ENCODE results near the gene CC2D2B.
"Not testable (repeated sequence)": the region's sequence is repeated elsewhere in the genome, so short reads cannot be mapped to it uniquely, and the experiment has no call there.

CC2D2B gene

DNA sequence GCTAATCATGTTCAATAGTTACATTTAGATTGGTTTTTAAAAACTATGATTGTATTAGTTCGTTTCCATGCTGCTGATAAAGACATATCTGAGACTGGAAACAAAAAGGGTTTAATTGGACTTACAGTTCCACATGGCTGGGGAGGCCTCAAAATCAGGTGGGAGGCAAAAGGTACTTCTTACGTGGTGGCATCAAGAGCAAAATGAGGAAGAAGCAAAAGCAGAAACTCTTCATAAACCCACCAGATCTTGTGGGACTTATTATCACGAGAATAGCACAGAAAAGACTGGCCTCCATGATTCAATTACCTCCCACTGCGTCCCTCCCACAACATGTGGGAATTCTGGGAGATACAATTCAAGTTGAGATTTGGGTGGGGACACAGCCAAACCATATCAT lies 34.1 kb upstream of the CC2D2B start:
- Histone ChIP-seq H3K9me3 (ENCODE audit: control insufficient read depth in 1 of 2, low read length in 2 of 2) (no peaks in the 10 kb centered on the region), H3K4me3 (ENCODE audit: low read depth in 1 of 2, low read length in 2 of 2) (no peak overlapping the region), H3K27ac (ENCODE audit: low read length) (no peak overlapping the region), H3K4me1 (ENCODE audit: control insufficient read depth in 1 of 2, insufficient read depth in 2 of 2, low read length in 2 of 2) (no peaks in the 10 kb centered on the region), H3K36me3 (ENCODE audit: control insufficient read depth in 1 of 2, insufficient read depth in 2 of 2, low read length in 2 of 2) (peaks cover 13 to 48% of the 10 kb centered on the region in 2 donors), H3K27me3 (ENCODE audit: low read depth, low read length) (no peaks in the 10 kb centered on the region)

DNA sequence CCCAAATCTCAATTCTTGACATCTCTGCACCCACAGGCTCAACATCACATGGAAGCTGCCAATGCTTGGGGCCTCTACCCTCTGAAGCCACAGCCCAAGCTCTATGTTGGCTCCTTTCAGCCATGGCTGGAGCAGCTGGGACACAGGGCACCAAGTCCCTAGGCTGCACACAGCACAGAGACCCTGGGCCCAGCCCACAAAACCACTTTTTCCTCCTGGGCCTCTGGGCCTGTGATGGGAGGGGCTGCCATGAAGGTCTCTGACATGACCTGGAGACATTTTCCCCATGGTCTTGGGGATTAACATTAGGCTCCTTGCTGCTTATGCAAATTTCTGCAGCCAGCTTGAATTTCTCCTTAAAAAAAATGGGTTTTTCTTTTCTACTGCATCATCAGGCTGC lies 33.0 kb upstream of the CC2D2B start:
- H3K36me3 ChIP-seq (ENCODE audit: control insufficient read depth in 1 of 2, insufficient read depth in 2 of 2, low read length in 2 of 2), result peaks cover 10 to 48% of the 10 kb centered on the region in 2 donors

DNA sequence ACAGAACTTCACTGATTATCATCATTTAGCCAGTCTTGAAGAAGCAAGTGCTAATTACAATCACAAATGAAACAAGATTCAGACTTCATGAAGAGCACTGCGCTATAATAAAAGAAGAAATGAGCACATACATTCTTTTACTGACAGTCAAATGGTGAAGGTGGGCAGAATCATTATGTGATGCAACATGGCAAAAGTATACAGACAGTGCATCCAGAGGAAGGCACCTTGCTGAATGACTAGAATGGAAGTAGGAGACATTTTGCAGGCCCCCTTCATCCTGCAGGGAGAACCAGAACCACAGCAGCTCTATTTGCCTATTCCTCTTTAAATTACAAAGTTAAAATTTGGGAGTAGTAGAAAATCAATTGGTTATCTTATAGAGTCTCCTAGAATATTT lies 31.0 kb upstream of the CC2D2B start:
- H3K36me3 ChIP-seq (ENCODE audit: control insufficient read depth in 1 of 2, insufficient read depth in 2 of 2, low read length in 2 of 2), result peaks cover 10 to 36% of the 10 kb centered on the region in 2 donors
- no peak overlapping the region for H3K27ac ChIP-seq (ENCODE audit: low read length)
- no peaks in the 10 kb centered on the region for H3K9me3 ChIP-seq (ENCODE audit: control insufficient read depth in 1 of 2, low read length in 2 of 2)
- H3K27me3 ChIP-seq (ENCODE audit: low read depth, low read length), result no peaks in the 10 kb centered on the region
- no peak overlapping the region for H3K4me3 ChIP-seq (ENCODE audit: low read depth in 1 of 2, low read length in 2 of 2)
- no peaks in the 10 kb centered on the region for H3K4me1 ChIP-seq (ENCODE audit: control insufficient read depth in 1 of 2, insufficient read depth in 2 of 2, low read length in 2 of 2)

More for the DNA sequence above, 33.0 kb upstream of the CC2D2B start:
- not testable (repeated sequence) for H3K4me3 ChIP-seq (ENCODE audit: low read depth in 1 of 2, low read length in 2 of 2); H3K27me3 ChIP-seq (ENCODE audit: low read depth, low read length); H3K27ac ChIP-seq (ENCODE audit: low read length); H3K4me1 ChIP-seq (ENCODE audit: control insufficient read depth in 1 of 2, insufficient read depth in 2 of 2, low read length in 2 of 2); H3K9me3 ChIP-seq (ENCODE audit: control insufficient read depth in 1 of 2, low read length in 2 of 2)

DNA sequence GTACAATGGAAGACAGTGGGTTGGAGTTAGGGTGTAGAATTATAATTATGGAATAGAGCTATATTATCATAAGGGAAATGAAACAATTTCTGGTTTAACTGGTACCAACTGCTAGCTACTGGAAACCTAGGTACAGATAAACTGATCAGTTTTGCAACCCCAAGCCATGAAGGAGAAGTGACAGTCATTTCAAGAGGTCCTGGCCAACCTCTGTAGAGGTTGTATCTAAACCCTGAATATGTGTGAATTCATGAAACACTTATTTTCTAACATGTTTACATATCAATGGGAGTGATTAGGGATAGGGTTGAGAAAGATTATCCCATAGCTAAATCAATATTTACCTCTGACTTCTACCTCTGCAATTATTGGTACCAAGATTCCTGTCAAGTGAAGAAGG lies 29.9 kb upstream of the CC2D2B start:
- Histone ChIP-seq H3K4me1 (ENCODE audit: control insufficient read depth in 1 of 2, insufficient read depth in 2 of 2, low read length in 2 of 2) (no peaks in the 10 kb centered on the region), H3K36me3 (ENCODE audit: control insufficient read depth in 1 of 2, insufficient read depth in 2 of 2, low read length in 2 of 2) (peaks cover 10 to 26% of the 10 kb centered on the region in 2 donors), H3K27me3 (ENCODE audit: low read depth, low read length) (no peaks in the 10 kb centered on the region), H3K27ac (ENCODE audit: low read length) (no peak overlapping the region), H3K4me3 (ENCODE audit: low read depth in 1 of 2, low read length in 2 of 2) (no peak overlapping the region), H3K9me3 (ENCODE audit: control insufficient read depth in 1 of 2, low read length in 2 of 2) (no peaks in the 10 kb centered on the region)

DNA sequence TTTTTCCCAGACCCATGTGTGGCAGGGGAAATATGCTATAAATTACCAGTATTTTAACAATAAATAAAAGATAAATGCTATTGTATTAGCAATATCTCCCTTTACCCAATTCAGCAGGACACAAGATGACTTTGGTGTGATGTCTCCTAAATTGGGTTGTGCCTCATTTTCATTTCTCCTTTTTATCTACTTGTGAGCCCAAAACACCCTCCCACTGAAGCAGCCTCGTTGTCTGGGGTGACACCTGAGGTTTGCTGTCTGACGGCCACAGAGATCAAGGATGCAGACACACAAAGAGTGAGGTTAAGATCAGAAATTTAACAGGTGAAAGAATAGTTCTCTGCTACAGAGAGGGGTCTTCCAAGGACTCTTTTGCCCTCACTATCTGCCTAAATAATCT lies 27.1 kb upstream of the CC2D2B start:
- no peak overlapping the region for H3K27ac ChIP-seq (ENCODE audit: low read length)
- no peak overlapping the region for H3K4me3 ChIP-seq (ENCODE audit: low read depth in 1 of 2, low read length in 2 of 2)
- H3K27me3 ChIP-seq (ENCODE audit: low read depth, low read length), result no peaks in the 10 kb centered on the region
- H3K36me3 ChIP-seq (ENCODE audit: control insufficient read depth in 1 of 2, insufficient read depth in 2 of 2, low read length in 2 of 2), result peaks cover 10 to 11% of the 10 kb centered on the region in 2 donors
- no peaks in the 10 kb centered on the region for H3K4me1 ChIP-seq (ENCODE audit: control insufficient read depth in 1 of 2, insufficient read depth in 2 of 2, low read length in 2 of 2)
- H3K9me3 ChIP-seq (ENCODE audit: control insufficient read depth in 1 of 2, low read length in 2 of 2), result no peaks in the 10 kb centered on the region

DNA sequence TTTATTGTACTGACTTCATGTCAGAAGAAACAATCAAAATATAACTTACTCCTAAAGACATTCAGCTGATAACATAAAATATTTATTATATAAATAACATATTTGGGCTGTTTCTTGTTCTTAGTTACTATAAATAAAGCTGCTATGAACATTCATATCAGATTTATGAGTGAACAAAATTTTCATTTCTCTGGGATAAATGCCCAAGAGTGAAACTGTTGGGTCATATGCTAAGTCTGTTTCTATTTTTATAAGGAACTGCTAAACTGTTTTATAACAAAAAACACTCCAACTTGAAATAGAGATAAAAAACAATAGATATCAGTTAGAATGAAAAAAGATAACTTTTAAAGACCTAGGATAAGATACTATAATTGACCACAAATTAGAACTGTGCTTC lies 26.5 kb upstream of the CC2D2B start:
- Histone ChIP-seq H3K4me1 (ENCODE audit: control insufficient read depth in 1 of 2, insufficient read depth in 2 of 2, low read length in 2 of 2) (no peaks in the 10 kb centered on the region), H3K9me3 (ENCODE audit: control insufficient read depth in 1 of 2, low read length in 2 of 2) (no peaks in the 10 kb centered on the region), H3K36me3 (ENCODE audit: control insufficient read depth in 1 of 2, insufficient read depth in 2 of 2, low read length in 2 of 2) (peaks cover 5% of the 10 kb centered on the region in 2 donors), H3K4me3 (ENCODE audit: low read depth in 1 of 2, low read length in 2 of 2) (no peak overlapping the region), H3K27me3 (ENCODE audit: low read depth, low read length) (no peaks in the 10 kb centered on the region), H3K27ac (ENCODE audit: low read length) (no peak overlapping the region)

DNA sequence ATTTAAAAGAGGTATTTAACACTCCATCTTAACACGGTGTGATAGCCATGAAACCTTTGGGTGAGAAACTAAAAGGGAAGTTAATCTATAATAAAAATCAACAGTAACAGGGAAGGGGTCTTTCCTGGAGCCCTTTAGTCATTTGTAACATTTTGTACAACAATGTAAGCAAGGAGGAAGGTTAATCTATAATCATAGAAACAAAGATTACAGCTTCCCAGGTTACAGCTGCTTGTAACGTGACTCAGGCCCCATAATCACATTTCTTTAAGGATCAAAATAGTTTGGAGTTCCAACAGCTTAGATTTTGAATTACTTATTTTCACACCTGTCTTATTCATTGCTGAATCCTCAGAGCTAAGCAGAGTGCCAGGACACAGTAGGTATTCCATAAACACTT lies 17.9 kb upstream of the CC2D2B start:
- H3K27ac ChIP-seq (ENCODE audit: low read length), result no peak overlapping the region
- peaks cover 0 to 3% of the 10 kb centered on the region in 2 donors for H3K36me3 ChIP-seq (ENCODE audit: control insufficient read depth in 1 of 2, insufficient read depth in 2 of 2, low read length in 2 of 2)
- no peaks in the 10 kb centered on the region for H3K9me3 ChIP-seq (ENCODE audit: control insufficient read depth in 1 of 2, low read length in 2 of 2)
- H3K27me3 ChIP-seq (ENCODE audit: low read depth, low read length), result no peaks in the 10 kb centered on the region
- H3K4me3 ChIP-seq (ENCODE audit: low read depth in 1 of 2, low read length in 2 of 2), result no peak overlapping the region
- no peaks in the 10 kb centered on the region for H3K4me1 ChIP-seq (ENCODE audit: control insufficient read depth in 1 of 2, insufficient read depth in 2 of 2, low read length in 2 of 2)

DNA sequence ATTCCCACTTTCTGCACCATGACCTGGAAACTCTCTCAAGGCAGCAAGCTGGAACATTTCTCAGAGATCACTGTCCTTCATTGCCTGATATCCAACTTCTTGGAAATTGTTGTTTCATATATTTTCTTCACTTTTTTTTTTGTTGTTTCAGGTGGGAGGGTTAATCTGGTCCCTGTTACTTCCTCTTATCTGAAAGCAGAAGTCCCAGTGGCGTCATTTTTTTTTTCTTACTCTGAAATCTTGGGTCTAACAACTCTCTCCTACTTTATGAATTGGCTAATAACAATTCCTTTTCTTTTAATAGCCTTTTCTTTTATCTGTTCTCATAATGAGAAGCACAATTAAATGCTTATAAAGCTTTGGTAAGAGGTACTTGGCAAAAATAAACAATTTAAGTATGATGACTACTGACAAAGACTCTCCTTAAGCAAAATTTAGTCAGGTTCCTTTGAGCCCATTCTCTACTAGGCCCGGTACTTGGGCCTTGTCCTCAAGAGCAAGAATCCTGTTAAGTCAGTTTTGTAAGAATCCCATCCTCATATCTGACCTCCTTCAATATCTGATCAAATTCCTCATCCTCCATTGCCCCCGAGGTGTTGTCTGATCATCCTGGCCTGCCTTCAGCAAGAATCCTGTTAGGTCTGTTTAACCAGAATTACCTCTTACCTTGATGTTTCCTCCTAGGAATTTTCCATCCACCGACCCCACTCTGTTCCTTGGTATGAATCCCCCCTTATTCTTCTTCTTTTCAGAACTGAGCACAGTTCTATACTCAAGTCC lies 11.5 kb upstream of the CC2D2B start:
- no peaks in the 10 kb centered on the region for H3K9me3 ChIP-seq (ENCODE audit: control insufficient read depth in 1 of 2, low read length in 2 of 2)
- no peaks in the 10 kb centered on the region for H3K4me1 ChIP-seq (ENCODE audit: control insufficient read depth in 1 of 2, insufficient read depth in 2 of 2, low read length in 2 of 2)
- no peaks in the 10 kb centered on the region for H3K27me3 ChIP-seq (ENCODE audit: low read depth, low read length)
- H3K36me3 ChIP-seq (ENCODE audit: control insufficient read depth in 1 of 2, insufficient read depth in 2 of 2, low read length in 2 of 2), result peaks cover 5 to 40% of the 10 kb centered on the region in 2 donors
- no peak overlapping the region for H3K4me3 ChIP-seq (ENCODE audit: low read depth in 1 of 2, low read length in 2 of 2)
- no peak overlapping the region for H3K27ac ChIP-seq (ENCODE audit: low read length)

DNA sequence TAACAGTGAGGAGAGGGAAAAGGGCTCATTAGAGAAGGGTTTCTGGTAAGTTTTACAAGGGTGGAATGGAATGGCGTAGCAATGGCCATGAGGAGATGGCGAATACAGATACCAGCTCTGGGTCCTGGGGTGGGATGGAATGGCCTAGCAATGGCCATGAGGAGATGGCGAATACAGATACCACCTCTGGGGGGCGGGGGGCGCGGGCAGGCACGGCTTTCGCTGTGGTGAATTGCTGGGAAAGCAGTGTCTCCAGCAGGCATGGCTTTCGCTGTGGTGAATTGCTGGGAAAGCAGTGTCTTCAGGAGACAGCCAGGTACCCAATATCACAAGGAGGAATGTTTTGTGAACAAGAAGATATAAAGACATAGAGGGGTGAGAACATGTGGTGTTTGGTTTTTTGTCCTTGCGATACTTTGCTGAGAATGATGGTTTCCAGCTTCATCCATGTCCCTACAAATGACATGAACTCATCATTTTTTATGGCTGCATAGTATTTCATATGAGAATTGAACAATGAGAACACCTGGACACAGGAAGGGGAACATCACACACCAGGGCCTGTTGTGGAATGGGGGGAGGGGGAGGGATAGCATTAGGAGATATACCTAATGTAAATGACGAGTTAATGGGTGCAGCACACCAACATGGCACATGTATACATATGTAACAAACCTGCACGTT lies 1.7 kb upstream of the CC2D2B start:
- H3K4me3 ChIP-seq (ENCODE audit: low read depth in 1 of 2, low read length in 2 of 2); H3K4me1 ChIP-seq (ENCODE audit: control insufficient read depth in 1 of 2, insufficient read depth in 2 of 2, low read length in 2 of 2); H3K27me3 ChIP-seq (ENCODE audit: low read depth, low read length); H3K27ac ChIP-seq (ENCODE audit: low read length); H3K9me3 ChIP-seq (ENCODE audit: control insufficient read depth in 1 of 2, low read length in 2 of 2): not testable (repeated sequence)
- peaks cover 10 to 18% of the 10 kb centered on the region in 2 donors for H3K36me3 ChIP-seq (ENCODE audit: control insufficient read depth in 1 of 2, insufficient read depth in 2 of 2, low read length in 2 of 2)

DNA sequence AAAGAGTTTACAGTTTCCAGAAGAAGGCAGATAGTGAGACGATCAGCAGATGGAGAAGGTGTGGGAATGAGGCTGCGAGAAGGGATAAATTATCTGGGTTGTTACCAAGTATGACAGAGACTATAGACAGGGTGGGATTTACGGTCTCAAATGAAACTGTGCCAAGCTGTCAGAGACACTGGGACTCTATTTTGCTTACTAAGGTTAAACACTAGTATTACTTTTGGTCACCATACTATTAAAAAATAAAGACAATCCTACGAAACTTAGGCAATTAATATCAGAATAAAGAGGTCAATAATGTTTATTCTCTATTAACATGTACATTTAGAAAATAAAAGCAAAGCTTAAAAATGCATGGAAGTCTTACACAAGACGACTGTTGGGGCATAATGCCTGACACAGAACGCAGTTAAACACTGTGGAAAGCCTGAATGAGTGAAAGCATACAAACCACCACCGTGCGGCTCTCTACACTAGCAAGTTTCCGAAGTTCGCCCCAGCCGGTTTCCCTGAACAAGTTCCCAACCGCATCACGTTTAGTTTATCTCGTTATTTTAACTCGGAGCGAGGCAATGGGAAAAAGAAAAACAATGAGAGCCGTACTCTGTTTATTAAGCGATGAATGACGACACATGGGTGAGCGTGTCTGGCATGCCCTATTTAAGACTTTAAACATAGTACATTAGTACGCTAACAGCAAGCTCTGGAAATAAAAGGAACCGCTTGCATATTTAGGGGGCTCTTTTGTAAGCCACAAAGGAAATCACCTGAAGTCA lies 909 bp upstream of the CC2D2B start:
- H3K36me3 ChIP-seq (ENCODE audit: control insufficient read depth in 1 of 2, insufficient read depth in 2 of 2, low read length in 2 of 2), result peaks cover 8 to 18% of the 10 kb centered on the region in 2 donors
- H3K27ac ChIP-seq (ENCODE audit: low read length), result peak overlapping the region; percentile 84
- H3K4me3 ChIP-seq (ENCODE audit: low read depth in 1 of 2, low read length in 2 of 2), result peak overlapping the region; percentile 93
- no peaks in the 10 kb centered on the region for H3K4me1 ChIP-seq (ENCODE audit: control insufficient read depth in 1 of 2, insufficient read depth in 2 of 2, low read length in 2 of 2)
- H3K9me3 ChIP-seq (ENCODE audit: control insufficient read depth in 1 of 2, low read length in 2 of 2), result no peaks in the 10 kb centered on the region
- no peaks in the 10 kb centered on the region for H3K27me3 ChIP-seq (ENCODE audit: low read depth, low read length)

DNA sequence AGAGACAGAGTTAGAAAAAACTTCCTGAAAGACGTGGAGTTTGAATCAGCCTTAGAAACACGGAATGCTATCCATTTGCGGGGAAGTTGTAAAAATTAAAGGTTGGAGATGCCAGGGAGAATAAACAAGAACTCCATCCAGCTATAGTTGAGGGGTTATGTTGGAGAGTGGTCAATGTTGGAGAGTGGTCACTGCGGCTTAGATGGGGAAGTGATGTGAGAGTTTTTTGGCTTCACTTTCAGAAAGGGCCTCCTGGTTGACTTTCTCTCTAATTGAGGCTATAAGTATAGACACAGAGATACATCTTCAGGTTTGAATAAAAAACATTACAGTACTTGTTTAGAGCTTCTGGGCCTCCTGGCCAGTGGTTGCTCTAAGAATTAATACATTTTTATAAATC lies 675 bp downstream of the CC2D2B start:
- H3K4me3 ChIP-seq (ENCODE audit: low read depth in 1 of 2, low read length in 2 of 2), result peak overlapping the region; percentile 93
- no peak overlapping the region for H3K27ac ChIP-seq (ENCODE audit: low read length)
- peaks cover 0 to 9% of the 10 kb centered on the region in 2 donors for H3K36me3 ChIP-seq (ENCODE audit: control insufficient read depth in 1 of 2, insufficient read depth in 2 of 2, low read length in 2 of 2)
- H3K4me1 ChIP-seq (ENCODE audit: control insufficient read depth in 1 of 2, insufficient read depth in 2 of 2, low read length in 2 of 2), result no peaks in the 10 kb centered on the region
- H3K27me3 ChIP-seq (ENCODE audit: low read depth, low read length), result no peaks in the 10 kb centered on the region
- no peaks in the 10 kb centered on the region for H3K9me3 ChIP-seq (ENCODE audit: control insufficient read depth in 1 of 2, low read length in 2 of 2)

All from muscle layer of duodenum (tissue), 2 donors.